OCI-LY7 (cell line): ENCODE results near the gene ARSK. TPM values are rescaled to one million over a fixed set of nuclear protein-coding genes. Genes with fewer than 3 reads are reported as not detected.

ENCODE experiments used
- Bru-seq: library from RNA; stranded (reverse); fragments of 400-500 nt; gene quantifications from one replicate; lab custom pipeline; 2021; lab: Mats Ljungman, UMichigan
- BruChase-seq, 2 experiments: library from RNA; stranded (reverse); fragments of 400-500 nt; gene quantifications; one replicate each; lab custom pipeline; 2021; lab: Mats Ljungman, UMichigan
- BruUV-seq: library from RNA; stranded (reverse); fragments of 400-500 nt; replicated peaks from 2 replicates; lab custom pipeline; 2021; lab: Mats Ljungman, UMichigan
- CTCF ChIA-PET: fragments of 300-600 bp; sonication (Branson Sonifier 250); formaldehyde crosslinking; loops from one replicate; lab custom pipeline; 2022; ENCODE audit warnings: antibody characterized with exemption; ENCODE audit not compliant: unreplicated experiment; lab: Charles Lee
- POLR2A ChIA-PET: fragments of 300-600 bp; sonication (Branson Sonifier 250); formaldehyde crosslinking; loops from one replicate; lab custom pipeline; 2022; ENCODE audit warnings: antibody characterized with exemption; lab: Charles Lee
- DNase-seq: peaks from one replicate; pipeline ENCODE4 v3.0.0-alpha.2; 2015; ENCODE audit warnings: low spot score
- H2AFZ ChIP-seq: fragments of 200-600 bp; sonication (generic), shearing (Covaris generic); 2 replicates; pipeline ENCODE4 v1.6.1; 2014; ENCODE audit warnings: mild to moderate bottlenecking, antibody characterized with exemption, low read length, moderate library complexity
- H3K27ac ChIP-seq: fragments of 200-600 bp; sonication (generic); 2 replicates; pipeline ENCODE4 v1.5.1; 2014; ENCODE audit warnings: mixed run types, low read depth, mild to moderate bottlenecking, moderate library complexity, low read length, inconsistent platforms; ENCODE audit not compliant: poor library complexity, severe bottlenecking
- H3K36me3 ChIP-seq: fragments of 200-600 bp; sonication (generic); 2 replicates; pipeline ENCODE4 v1.6.1; 2014; ENCODE audit warnings: mild to moderate bottlenecking, antibody characterized with exemption, low read length, moderate library complexity, mixed read lengths; ENCODE audit not compliant: insufficient read depth
- H3K4me1 ChIP-seq: fragments of 200-600 bp; sonication (generic); 2 replicates; pipeline ENCODE4 v1.5.1; 2014; ENCODE audit warnings: mild to moderate bottlenecking, low read length; ENCODE audit not compliant: insufficient read depth, poor library complexity, severe bottlenecking
- H3K4me2 ChIP-seq: fragments of 200-600 bp; sonication (generic); 2 replicates; pipeline ENCODE4 v1.6.1; 2014; ENCODE audit warnings: mild to moderate bottlenecking, low read length
- H3K4me3 ChIP-seq: fragments of 200-600 bp; sonication (generic); 2 replicates; pipeline ENCODE4 v1.5.1; 2014; ENCODE audit warnings: mild to moderate bottlenecking, low read depth, low read length; ENCODE audit not compliant: poor library complexity, severe bottlenecking
- H3K79me2 ChIP-seq: fragments of 200-600 bp; sonication (generic); 2 replicates; pipeline ENCODE4 v1.6.1; 2016; ENCODE audit warnings: low read depth, mild to moderate bottlenecking, low read length, moderate library complexity, mixed read lengths; ENCODE audit not compliant: insufficient read depth
- H3K9me2 ChIP-seq: fragments of 200-600 bp; sonication (generic); 2 replicates; pipeline ENCODE4 v1.6.1; 2016; ENCODE audit warnings: mild to moderate bottlenecking, low read length, mixed read lengths; ENCODE audit not compliant: insufficient read depth
- H3K9me3 ChIP-seq: fragments of 200-600 bp; sonication (generic); 2 replicates; pipeline ENCODE4 v1.6.1; 2014; ENCODE audit warnings: mild to moderate bottlenecking, mixed run types, low read length, mixed read lengths
- H4K20me1 ChIP-seq: fragments of 200-600 bp; sonication (generic); 2 replicates; pipeline ENCODE4 v1.6.1; 2014; ENCODE audit warnings: mild to moderate bottlenecking, antibody characterized with exemption, low read length, moderate library complexity, mixed read lengths; ENCODE audit not compliant: insufficient read depth
- EZH2phosphoT487 ChIP-seq: fragments of 200-600 bp; sonication (generic); IDR thresholded peaks from 2 replicates; pipeline ENCODE4 v1.6.1; 2018; ENCODE audit warnings: low read depth, borderline replicate concordance, mild to moderate bottlenecking, mixed run types, antibody characterized with exemption, low read length, moderate library complexity, mixed read lengths
- intact Hi-C: fragments of 100-400 bp; cut with micrococcal nuclease; formaldehyde crosslinking; loops from one replicate; pipeline ENCODE4 v1.10.0; 2022; ENCODE audit not compliant: unreplicated experiment
- long read RNA-seq: library from polyadenylated mRNA; stranded (forward); transcript quantifications from one replicate; pipeline ENCODE4 v2.0.0, GENCODE V29; 2022
- total RNA-seq, 2 experiments: library from RNA; depleted of rRNA in 1 of 2; stranded (reverse); fragments of >200 nt in 1 of 2; shearing (Covaris generic) in 1 of 2; gene quantifications; 2 replicates each; pipeline ENCODE4 v1.2.3, GENCODE V29; 2014 to 2022
- TF ChIP-seq, protein P1 (sequence below): fragments of 200-600 bp; sonication (generic); conservative IDR thresholded peaks from 2 replicates; pipeline ENCODE4 v1.5.1; 2014; ENCODE audit warnings: mild to moderate bottlenecking, antibody characterized with exemption, low read length, moderate library complexity, mixed read lengths

Gene ARSK, protein sequence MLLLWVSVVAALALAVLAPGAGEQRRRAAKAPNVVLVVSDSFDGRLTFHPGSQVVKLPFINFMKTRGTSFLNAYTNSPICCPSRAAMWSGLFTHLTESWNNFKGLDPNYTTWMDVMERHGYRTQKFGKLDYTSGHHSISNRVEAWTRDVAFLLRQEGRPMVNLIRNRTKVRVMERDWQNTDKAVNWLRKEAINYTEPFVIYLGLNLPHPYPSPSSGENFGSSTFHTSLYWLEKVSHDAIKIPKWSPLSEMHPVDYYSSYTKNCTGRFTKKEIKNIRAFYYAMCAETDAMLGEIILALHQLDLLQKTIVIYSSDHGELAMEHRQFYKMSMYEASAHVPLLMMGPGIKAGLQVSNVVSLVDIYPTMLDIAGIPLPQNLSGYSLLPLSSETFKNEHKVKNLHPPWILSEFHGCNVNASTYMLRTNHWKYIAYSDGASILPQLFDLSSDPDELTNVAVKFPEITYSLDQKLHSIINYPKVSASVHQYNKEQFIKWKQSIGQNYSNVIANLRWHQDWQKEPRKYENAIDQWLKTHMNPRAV
- total RNA-seq (2014; rRNA removed; shearing (Covaris generic)) = 4.1 and 5.9 TPM in 2 replicates
- total RNA-seq (2022) = 5.2 and 6.8 TPM in 2 replicates
- percentile 52 among the genes with signal in this experiment for Bru-seq, nascent RNA
- percentile 44 among the genes with signal in this experiment for BruChase-seq, experiment 1, labeled RNA remaining after a 6-hour chase
- BruChase-seq, experiment 2, labeled RNA remaining after a 2-hour chase = percentile 51 among the genes with signal in this experiment
- long read RNA-seq, transcript ARSK-202 (2 exons, 1,088 nt) = major isoform, 9 of 12 reads
- long read RNA-seq, partial matches to known transcripts = 1 of 12 reads
- long read RNA-seq, other reads (novel, unspliced or antisense) = 1 of 12 reads

DNA sequence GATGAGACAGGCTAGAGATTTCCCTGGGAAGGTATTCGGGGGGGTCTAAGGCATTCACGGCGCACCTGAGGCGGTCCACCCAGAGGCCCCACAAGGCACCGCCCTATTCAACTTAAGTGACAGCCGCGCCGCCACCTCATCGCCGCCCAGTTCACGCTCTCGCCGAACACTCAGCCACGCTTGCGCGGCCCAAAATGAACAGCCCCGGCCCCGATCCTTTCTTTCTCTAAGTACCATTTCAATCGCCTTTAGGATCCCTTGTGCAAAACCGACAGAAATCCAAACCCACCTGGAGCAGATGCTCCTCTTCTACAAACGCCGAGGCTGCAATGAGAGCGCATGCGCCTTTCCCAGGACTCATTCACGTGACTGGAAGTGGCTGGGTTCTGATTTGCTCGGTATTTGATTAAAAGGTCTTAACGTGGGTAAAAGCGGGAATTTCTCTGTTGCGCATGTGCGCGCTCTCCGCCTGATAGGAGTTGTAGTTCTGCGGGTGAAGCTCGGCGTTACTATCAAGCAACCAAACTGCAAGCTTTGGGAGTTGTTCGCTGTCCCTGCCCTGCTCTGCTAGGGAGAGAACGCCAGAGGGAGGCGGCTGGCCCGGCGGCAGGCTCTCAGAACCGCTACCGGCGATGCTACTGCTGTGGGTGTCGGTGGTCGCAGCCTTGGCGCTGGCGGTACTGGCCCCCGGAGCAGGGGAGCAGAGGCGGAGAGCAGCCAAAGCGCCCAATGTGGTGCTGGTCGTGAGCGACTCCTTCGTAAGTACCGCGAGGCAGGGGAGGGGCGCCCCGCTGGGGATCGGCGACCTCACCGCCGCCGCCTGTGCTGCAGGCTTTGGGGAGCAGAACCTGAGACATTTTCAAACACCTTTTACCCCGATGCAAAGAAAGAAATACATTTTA is at the start of gene ARSK, which contains the start of gene SKIC3:
TSS of gene ARSK (plus strand) at position 455 of the 902 bp plus-strand sequence. CDS start at position 633, 178 bp downstream.
TSS of gene SKIC3 (minus strand) at position 331 of the 902 bp plus-strand sequence. CDS start 7,827 bp downstream, outside the sequence.
- Histone ChIP-seq H3K9me3 (no peaks in the 10 kb centered on the region), H3K79me2 (peaks cover 41% of the 10 kb centered on the region), H4K20me1 (no peaks in the 10 kb centered on the region), H2AFZ (peak within 1 kb of the TSS; percentile 90), H3K4me2 (peak within 1 kb of the TSS; percentile 87), H3K4me1 (peaks cover 15% of the 10 kb centered on the region), H3K4me3 (peak within 1 kb of the TSS; percentile 81), H3K9me2 (no peaks in the 10 kb centered on the region), H3K36me3 (peaks cover 10% of the 10 kb centered on the region), H3K27ac (peak within 1 kb of the TSS; percentile 71)
- intact Hi-C loops = loop anchor here (1.0 to 5.0 kb wide), 4 partner anchors 91 to 1627 kb away; partner anchors contain the start of genes RFESD and RIOK2
- CTCF ChIA-PET = no interaction called here
- TF ChIP-seq EZH2phosphoT487 = no peak
- TF ChIP-seq, protein P1, sequence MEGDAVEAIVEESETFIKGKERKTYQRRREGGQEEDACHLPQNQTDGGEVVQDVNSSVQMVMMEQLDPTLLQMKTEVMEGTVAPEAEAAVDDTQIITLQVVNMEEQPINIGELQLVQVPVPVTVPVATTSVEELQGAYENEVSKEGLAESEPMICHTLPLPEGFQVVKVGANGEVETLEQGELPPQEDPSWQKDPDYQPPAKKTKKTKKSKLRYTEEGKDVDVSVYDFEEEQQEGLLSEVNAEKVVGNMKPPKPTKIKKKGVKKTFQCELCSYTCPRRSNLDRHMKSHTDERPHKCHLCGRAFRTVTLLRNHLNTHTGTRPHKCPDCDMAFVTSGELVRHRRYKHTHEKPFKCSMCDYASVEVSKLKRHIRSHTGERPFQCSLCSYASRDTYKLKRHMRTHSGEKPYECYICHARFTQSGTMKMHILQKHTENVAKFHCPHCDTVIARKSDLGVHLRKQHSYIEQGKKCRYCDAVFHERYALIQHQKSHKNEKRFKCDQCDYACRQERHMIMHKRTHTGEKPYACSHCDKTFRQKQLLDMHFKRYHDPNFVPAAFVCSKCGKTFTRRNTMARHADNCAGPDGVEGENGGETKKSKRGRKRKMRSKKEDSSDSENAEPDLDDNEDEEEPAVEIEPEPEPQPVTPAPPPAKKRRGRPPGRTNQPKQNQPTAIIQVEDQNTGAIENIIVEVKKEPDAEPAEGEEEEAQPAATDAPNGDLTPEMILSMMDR = 0 out of 2 replicates have a peak, but pooled peaks have one; percentile 30
- TSS peak; percentile 75 for BruUV-seq
- POLR2A ChIA-PET = interaction anchor here (0.6 to 1.5 kb wide), 5 partner anchors 13 to 245 kb away, joined by 3 to 5 read pairs (median 3); no protein-coding TSS in a partner anchor
- DNase-seq = peak; percentile 99

DNA sequence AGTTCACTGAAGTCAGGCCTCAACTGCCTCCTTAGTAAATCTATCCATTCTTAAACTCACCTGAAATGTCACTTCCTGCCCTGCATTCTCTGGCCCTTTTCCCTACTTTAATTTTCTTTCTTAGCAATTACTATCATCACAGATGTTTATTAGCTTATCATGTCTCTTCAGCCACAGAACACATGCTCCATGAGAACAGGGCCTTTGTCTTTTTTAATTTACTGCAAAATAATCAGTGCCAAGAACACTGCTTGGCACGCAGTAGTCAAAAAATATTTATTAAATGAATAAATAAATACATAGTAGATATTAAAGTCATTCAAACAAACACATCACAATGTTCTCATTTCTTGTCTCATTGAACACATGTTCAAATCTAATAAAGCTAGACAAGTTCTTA is 46.4 kb upstream of the ARSK start:
- no peaks in the 10 kb centered on the region for H3K9me2 ChIP-seq
- no peak overlapping the region for H3K4me2 ChIP-seq
- H3K27ac ChIP-seq = no peak overlapping the region
- H3K4me1 ChIP-seq = no peaks in the 10 kb centered on the region
- no TSS peak for BruUV-seq
- intact Hi-C loops = no loop called here
- ChIA-PET CTCF (no interaction called here), POLR2A (interaction anchor here (0.6 kb wide), 1 partner anchor 114 kb away, joined by 4 read pairs; no protein-coding TSS in a partner anchor)
- H3K79me2 ChIP-seq = no peaks in the 10 kb centered on the region
- H3K4me3 ChIP-seq = no peak overlapping the region
- no peak for TF ChIP-seq EZH2phosphoT487
- TF ChIP-seq, protein P1 = no peak
- H4K20me1 ChIP-seq = no peaks in the 10 kb centered on the region
- DNase-seq = no peak
- no peak overlapping the region for H2AFZ ChIP-seq
- H3K36me3 ChIP-seq = peaks cover 71% of the 10 kb centered on the region
- H3K9me3 ChIP-seq = no peaks in the 10 kb centered on the region
